ENCODE measurements around the gene RIPOR3.

RIPOR3 gene

GRCh38 chr20:50655311-50655880 is 35.9 kb downstream of the RIPOR3 start:
- no peak for TF ChIP-seq ZFX (IDR thresholded peaks at IDR 0.05; ENCODE audit: borderline replicate concordance)
- TF ChIP-seq, protein P1, sequence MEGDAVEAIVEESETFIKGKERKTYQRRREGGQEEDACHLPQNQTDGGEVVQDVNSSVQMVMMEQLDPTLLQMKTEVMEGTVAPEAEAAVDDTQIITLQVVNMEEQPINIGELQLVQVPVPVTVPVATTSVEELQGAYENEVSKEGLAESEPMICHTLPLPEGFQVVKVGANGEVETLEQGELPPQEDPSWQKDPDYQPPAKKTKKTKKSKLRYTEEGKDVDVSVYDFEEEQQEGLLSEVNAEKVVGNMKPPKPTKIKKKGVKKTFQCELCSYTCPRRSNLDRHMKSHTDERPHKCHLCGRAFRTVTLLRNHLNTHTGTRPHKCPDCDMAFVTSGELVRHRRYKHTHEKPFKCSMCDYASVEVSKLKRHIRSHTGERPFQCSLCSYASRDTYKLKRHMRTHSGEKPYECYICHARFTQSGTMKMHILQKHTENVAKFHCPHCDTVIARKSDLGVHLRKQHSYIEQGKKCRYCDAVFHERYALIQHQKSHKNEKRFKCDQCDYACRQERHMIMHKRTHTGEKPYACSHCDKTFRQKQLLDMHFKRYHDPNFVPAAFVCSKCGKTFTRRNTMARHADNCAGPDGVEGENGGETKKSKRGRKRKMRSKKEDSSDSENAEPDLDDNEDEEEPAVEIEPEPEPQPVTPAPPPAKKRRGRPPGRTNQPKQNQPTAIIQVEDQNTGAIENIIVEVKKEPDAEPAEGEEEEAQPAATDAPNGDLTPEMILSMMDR (IDR thresholded peaks at IDR 0.05), result no peak
- H3K27ac ChIP-seq, result no peak overlapping the region

DNA sequence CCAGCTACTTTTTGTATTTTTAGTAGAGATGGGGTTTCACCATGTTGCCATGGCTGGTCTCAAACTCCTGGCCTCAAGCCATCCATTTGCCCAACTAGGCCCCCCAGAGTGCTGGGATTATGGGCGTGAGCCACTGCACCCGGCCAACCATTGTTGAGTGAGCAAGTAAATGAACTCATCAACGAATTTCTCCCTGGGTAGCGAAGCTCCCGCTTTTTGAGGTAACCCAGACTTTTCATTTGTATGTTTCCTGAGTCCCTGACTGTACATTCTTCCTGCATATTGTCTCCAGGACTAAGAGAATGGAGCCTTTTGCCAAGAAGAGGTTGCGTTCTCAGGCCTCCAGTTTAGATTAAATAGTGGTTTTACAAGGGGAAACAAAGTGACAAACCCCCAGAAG is 36.4 kb downstream of the RIPOR3 start:
- TF ChIP-seq ZFX (IDR thresholded peaks at IDR 0.05; ENCODE audit: borderline replicate concordance), result no peak
- TF ChIP-seq, protein P1 (IDR thresholded peaks at IDR 0.05), result no peak
- no peak overlapping the region for H3K27ac ChIP-seq

GRCh38 chr20:50652702-50653294 is 38.5 kb downstream of the RIPOR3 start:
- H3K27ac ChIP-seq, result no peak overlapping the region
- TF ChIP-seq ZFX (IDR thresholded peaks at IDR 0.05; ENCODE audit: borderline replicate concordance), result no peak

DNA sequence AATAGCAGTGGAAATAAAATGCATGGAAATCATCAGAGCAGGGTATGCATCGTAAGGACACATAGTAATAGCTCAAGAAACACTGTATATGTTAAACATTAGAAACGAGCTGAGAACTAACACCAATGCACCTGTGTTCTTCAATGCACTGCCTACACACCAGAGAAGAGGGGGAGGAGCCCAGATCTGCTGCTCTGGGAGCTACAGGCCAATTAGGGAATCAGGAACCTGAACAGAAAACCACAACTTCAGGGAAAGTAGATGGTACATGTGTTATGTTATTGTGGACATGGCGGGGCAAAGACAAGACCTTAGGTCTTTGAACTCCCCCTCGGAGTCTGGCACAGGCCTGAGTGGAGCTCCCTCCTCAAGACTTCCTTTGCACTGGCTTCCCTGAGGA is 39.7 kb downstream of the RIPOR3 start:
- TF ChIP-seq ZFX (IDR thresholded peaks at IDR 0.05; ENCODE audit: borderline replicate concordance), result no peak
- TF ChIP-seq, protein P1 (IDR thresholded peaks at IDR 0.05), result no peak
- H3K27ac ChIP-seq, result no peak overlapping the region

- no peak for TF ChIP-seq ZFX (IDR thresholded peaks at IDR 0.05; ENCODE audit: borderline replicate concordance)
- TF ChIP-seq, protein P1 (IDR thresholded peaks at IDR 0.05), result no peak
- H3K27ac ChIP-seq, result no peak overlapping the region
Measured at GRCh38 chr20:50649590-50649989, 41.8 kb downstream of the RIPOR3 start.

DNA sequence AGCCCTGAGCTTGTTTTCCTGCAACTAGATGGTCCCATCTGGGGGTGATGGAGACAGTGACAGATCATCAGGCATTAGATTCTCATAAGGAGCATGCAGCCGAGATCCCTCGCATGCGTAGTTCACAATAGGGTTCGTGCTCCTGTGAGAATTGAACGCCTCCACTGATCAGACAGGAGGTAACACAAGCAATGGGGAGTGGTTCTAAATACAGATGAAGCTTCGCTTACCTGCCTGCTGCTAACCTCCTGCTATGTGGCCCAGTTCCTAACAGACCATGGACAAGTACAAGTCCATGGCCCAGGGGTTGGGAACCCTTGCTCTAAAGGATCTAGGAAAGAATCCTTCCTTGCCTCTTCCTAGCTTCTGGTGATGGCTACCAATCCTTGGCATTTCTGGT is 42.7 kb downstream of the RIPOR3 start:
- TF ChIP-seq, protein P1 (IDR thresholded peaks at IDR 0.05), result no peak
- TF ChIP-seq ZFX (IDR thresholded peaks at IDR 0.05; ENCODE audit: borderline replicate concordance), result no peak
- H3K27ac ChIP-seq, result no peak overlapping the region

- TF ChIP-seq ZFX (IDR thresholded peaks at IDR 0.05; ENCODE audit: borderline replicate concordance), result no peak
- TF ChIP-seq, protein P1 (IDR thresholded peaks at IDR 0.05), result peak; percentile 28
- H3K27ac ChIP-seq, result no peak overlapping the region
Measured at GRCh38 chr20:50646483-50646996, 44.8 kb downstream of the RIPOR3 start.

Data from 22Rv1 (cell line).